HG03378 (cell line): ENCODE results near the gene CYP2C9.
"Not testable (repeated sequence)": the region's sequence is repeated elsewhere in the genome, so short reads cannot be mapped to it uniquely, and the experiment has no call there.

Experiments used
- ATAC-seq: cut with Tn5 transposase; IDR thresholded peaks from one replicate; pipeline ENCODE4 v1.9.1; 2021; ENCODE audit warnings: mild to moderate bottlenecking, moderate library complexity; ENCODE audit not compliant: unreplicated experiment

Gene CYP2C9

GRCh38 chr10:94938383-94938782 is at the start of gene CYP2C9:
Gene CYP2C9 (plus strand): TSS chr10:94938658. CDS start chr10:94938683, 25 bp downstream.
- ATAC-seq = no peak

DNA sequence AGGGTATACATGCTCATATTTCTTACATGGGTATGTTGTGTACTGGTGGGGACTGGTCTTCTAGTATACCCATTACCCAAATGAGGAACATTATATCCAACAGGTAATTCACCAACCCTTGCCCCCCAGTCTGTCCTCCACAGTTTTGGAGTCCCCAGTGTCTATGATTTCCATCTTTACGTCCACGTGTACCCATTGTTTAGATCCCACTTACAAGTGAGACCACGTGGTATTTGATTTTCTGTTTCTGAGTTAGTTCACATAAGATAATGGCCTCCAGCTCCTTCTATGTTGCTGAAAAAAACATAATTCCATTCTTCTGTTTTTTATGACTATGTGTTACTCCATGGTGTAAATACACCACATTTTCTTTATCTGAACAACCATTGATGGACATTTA is 49.3 kb upstream of the CYP2C9 start:
- no peak for ATAC-seq

DNA sequence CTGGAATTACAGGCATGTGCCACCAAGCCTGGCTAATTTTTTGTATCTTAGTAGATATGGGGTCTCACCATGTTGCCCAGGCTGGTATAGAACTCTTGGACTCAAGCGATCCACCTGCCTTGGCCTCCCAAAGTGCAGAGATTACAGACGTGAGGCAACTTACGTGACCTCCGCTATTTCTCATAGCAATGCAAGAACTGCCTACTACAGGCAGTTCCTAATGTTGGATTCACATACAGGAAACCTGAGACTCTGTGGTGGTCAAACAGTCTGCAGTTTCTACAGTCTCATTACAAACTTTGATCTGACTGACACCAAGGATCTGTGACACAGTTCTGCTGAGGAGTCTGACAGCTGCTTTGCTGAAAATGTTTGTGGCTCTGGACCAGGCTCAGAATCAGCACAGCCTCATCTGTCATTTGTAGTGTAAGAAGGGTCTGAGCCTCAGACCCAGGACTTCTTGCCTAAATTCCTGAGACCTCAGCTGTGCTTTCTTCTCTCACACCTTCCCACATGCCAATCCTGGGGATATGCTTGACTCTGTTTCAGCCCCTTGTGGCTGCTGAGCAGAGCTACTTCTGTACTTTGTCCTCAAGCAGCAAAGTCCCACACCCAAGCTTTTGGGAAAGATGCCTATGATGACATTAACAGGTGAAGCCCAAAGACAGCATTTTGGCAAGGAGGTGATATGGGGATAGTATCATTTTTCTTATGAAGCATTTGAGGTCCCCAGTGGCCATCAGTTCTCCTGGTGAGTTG is 48.0 kb upstream of the CYP2C9 start:
- no peak for ATAC-seq

GRCh38 chr10:94898414-94898813 is 40.0 kb upstream of the CYP2C9 start:
- not testable (repeated sequence) for ATAC-seq

GRCh38 chr10:94902080-94902479 is 36.4 kb upstream of the CYP2C9 start:
- ATAC-seq = no peak

GRCh38 chr10:94902570-94902969 is 35.9 kb upstream of the CYP2C9 start:
- ATAC-seq = peak; percentile 82

- ATAC-seq = not testable (repeated sequence)
These were observed 33.8 kb upstream of the CYP2C9 start for GRCh38 chr10:94904506-94905148.

- ATAC-seq = no peak
These were observed 22.0 kb upstream of the CYP2C9 start for GRCh38 chr10:94916423-94916822.

GRCh38 chr10:94936721-94937120 is 1.7 kb upstream of the CYP2C9 start:
- ATAC-seq = no peak

DNA sequence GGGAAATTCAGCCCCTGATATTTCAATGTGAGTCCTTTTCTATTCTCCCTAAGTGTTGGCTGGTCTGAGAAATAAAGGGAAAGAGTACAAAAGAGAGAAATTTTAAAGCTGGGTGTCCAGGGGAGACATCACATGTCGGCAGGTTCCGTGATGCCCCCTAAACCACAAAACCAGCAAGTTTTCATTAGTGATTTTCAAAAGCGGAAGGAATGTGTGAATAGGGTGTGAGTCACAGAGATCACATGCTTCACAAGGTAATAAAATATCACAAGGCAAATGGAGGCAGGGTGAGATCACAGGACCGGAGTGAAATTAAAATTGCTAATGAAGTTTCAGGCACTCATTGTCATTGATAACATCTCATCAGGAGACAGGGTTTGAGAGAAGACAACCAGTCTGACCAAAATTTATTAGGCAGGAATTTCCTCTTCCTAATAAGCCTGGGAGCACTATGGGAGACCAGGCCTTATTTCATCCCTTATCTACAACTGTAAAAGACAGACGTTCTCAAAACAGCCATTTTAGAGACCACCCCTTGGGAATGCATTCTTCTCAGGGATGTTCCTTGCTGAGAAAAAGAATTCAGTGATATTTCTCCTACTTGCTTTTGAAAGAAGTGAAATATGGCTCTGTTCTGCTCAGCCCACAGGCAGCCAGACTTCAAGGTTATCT is 5.1 kb downstream of the CYP2C9 start:
- ATAC-seq = not testable (repeated sequence)

- ATAC-seq = not testable (repeated sequence)
These were observed 7.7 kb downstream of the CYP2C9 start for GRCh38 chr10:94946181-94946580.

- peak; percentile 68 for ATAC-seq
These were observed 25.4 kb downstream of the CYP2C9 start for GRCh38 chr10:94963901-94964300.

- ATAC-seq = no peak
These were observed 45.1 kb downstream of the CYP2C9 start for GRCh38 chr10:94983555-94983954.

- ATAC-seq = no peak
These were observed 50.7 kb downstream of the CYP2C9 start for GRCh38 chr10:94989192-94989591.

DNA sequence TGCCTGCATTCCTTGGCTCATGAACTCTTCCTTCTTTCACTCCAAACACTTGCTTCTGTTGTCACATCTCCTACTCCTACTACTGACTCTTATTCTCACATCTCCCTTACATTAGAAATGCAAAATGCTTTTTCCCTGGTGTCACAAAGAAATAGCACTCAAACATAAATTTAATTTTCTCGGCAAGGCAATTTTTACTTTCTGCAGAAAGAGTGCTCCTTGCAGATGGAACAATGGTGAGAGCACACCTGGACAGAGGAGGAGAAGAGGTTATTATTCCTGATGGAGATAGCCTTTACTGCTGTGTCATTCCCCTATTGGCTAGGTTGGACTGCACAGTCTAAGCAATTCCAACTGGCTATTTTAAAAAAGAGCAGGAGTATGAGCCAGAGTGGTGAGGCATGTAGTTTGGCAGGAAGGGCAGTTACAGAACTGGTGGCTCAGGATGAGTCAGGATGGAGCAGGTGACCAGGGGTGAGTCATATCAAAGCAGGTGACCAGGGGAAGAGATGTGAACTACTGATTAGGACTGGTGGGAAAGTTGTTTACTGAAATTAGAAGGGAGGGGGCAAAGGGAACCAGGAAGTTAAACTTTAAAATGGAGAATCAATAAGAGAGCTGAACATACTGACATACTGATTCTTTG is 52.9 kb downstream of the CYP2C9 start:
- ATAC-seq = no peak

DNA sequence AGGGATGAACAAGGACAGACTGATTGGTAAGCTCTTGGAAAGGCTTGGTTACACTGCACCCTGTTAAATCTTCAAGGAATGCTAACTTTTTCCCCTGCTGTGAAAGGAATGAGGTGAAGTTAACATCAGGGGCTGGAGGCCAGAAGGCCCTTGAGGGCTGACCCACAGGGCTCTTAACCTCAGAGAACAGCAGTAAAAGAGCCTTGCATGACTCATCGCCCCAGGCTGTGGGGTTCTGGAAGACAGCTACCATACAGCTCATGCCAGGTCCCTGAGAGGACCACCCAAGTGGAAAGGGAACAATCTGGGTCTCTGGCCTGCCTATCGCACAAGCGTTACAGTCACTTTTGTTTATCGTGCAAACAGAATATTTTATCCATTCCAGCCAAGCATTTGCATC is 54.4 kb downstream of the CYP2C9 start:
- ATAC-seq = no peak

- no peak for ATAC-seq
These were observed 59.3 kb downstream of the CYP2C9 start for GRCh38 chr10:94997741-94998174.

DNA sequence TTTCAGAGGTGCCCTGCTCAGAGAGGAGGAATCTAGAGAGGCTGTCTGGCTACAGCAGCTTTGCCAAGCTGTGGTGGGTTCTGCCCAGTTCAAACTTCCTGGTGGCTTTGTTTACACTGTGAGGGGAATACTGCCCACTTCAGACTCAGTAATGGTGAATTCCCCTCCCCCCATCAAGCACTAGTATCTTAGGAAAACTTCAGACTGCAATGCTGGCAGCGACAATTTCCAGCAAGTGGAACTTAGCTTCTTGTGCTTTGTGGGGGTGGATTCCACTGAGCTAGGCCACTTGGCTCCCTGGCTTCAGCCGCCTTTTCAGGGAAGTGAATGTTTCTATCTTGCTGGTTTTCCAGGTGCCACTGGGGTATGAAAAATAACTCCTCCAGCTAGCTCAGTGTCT is 88.0 kb downstream of the CYP2C9 start:
- ATAC-seq = no peak

- no peak for ATAC-seq
These were observed 93.2 kb downstream of the CYP2C9 start for GRCh38 chr10:95031656-95032055.

DNA sequence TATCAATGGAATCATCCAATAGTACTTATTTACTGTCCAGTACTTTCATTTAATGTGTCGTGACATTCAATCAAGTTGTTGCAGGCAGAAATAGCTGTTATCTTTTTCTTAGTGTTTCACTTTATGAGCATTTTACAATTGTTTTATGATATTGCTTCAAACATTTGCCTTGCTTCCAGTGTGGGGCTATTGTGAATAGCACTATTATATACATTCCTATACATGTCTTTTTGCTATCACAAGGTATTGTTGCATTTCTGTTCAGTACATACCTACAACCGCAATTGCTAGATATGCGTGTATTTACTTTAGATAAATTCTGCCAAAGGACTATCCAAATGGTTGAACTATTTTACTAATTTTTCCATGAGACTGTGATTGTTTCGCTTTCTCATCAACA is 95.9 kb downstream of the CYP2C9 start:
- no peak for ATAC-seq
